ENCODE data around the gene NHS.

DNA sequence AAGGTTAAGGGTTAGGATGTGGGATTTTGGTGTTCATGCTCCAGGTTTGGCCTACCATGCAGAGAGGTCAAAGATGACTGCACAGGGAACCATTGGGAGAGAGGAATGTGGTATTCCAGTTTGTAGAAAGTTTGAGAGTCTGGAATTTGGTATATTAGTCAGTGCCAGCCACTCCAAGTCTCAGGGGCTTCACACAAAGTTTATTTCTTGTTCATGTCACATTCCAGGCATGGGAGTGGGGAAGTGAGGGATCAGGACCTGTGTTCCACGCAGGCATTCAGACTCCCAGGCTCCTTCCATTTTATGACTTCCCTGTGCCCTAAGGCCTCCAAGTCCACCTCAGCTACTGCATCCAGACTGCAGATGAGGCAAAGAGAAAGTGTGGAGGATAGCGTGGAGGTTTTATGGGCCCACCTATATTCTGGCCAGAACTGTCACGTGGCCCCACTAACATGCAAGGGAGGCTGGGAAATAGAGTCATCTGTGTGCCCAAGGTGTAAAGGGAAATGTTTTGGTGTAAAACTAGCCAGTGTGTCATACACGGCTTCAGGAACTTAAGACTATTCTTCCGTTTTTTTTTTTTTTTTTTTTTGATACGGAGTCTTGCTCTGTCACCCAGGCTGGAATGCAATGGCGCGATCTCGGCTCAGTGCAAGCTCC is 221.7 kb downstream of the NHS start:
- TF ChIP-seq, protein P1, sequence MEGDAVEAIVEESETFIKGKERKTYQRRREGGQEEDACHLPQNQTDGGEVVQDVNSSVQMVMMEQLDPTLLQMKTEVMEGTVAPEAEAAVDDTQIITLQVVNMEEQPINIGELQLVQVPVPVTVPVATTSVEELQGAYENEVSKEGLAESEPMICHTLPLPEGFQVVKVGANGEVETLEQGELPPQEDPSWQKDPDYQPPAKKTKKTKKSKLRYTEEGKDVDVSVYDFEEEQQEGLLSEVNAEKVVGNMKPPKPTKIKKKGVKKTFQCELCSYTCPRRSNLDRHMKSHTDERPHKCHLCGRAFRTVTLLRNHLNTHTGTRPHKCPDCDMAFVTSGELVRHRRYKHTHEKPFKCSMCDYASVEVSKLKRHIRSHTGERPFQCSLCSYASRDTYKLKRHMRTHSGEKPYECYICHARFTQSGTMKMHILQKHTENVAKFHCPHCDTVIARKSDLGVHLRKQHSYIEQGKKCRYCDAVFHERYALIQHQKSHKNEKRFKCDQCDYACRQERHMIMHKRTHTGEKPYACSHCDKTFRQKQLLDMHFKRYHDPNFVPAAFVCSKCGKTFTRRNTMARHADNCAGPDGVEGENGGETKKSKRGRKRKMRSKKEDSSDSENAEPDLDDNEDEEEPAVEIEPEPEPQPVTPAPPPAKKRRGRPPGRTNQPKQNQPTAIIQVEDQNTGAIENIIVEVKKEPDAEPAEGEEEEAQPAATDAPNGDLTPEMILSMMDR (IDR thresholded peaks at IDR 0.05): no peak
- TF ChIP-seq POLR2A (IDR thresholded peaks at IDR 0.05; ENCODE audit: low read depth) (no peak), POLR2AphosphoS5 (IDR thresholded peaks at IDR 0.05) (no peak), EP300 (IDR thresholded peaks at IDR 0.05) (no peak)

Measured in esophagus muscularis mucosa (tissue), 4 donors.